Stimulated activated naive CD8-positive, alpha-beta T cell treated with anti-CD3 and anti-CD28 coated beads, Interleukin-15, amount 100 ng/mL, for 72 hours (primary cell): ENCODE measurements around the gene HOXB4.
"Not testable (repeated sequence)": the region's sequence is repeated elsewhere in the genome, so short reads cannot be mapped to it uniquely, and the experiment has no call there.

ENCODE experiments used
- ATAC-seq: fragments of 150-1000 bp; cut with Tn5 transposase; 2 replicates; pipeline ENCODE4 v1.10.0; 2021; ENCODE audit warnings: mild to moderate bottlenecking, moderate library complexity
- DNase-seq, 2 donors: peaks; one replicate each; pipeline ENCODE4 v3.0.0; 2021 to 2022
- H3K27ac Mint-ChIP-seq, 2 donors: one replicate each; pipeline ENCODE4 v1.8.0; 2022; ENCODE audit warnings: mild to moderate bottlenecking in 2 of 2, mixed read lengths in 2 of 2, moderate library complexity in 2 of 2
- H3K27me3 Mint-ChIP-seq: one replicate; pipeline ENCODE4 v1.8.0; 2022; ENCODE audit warnings: mixed read lengths
- H3K4me1 Mint-ChIP-seq: one replicate; pipeline ENCODE4 v1.8.0; 2022; ENCODE audit warnings: mild to moderate bottlenecking, mixed read lengths
- H3K4me3 Mint-ChIP-seq, 2 donors: one replicate each; pipeline ENCODE4 v1.8.0; 2022; ENCODE audit warnings: mild to moderate bottlenecking in 2 of 2, mixed read lengths in 2 of 2, moderate library complexity in 1 of 2
- H3K9me3 Mint-ChIP-seq, 2 donors: one replicate each; pipeline ENCODE4 v1.8.0; 2022; ENCODE audit warnings: mixed read lengths in 2 of 2

Gene HOXB4

DNA sequence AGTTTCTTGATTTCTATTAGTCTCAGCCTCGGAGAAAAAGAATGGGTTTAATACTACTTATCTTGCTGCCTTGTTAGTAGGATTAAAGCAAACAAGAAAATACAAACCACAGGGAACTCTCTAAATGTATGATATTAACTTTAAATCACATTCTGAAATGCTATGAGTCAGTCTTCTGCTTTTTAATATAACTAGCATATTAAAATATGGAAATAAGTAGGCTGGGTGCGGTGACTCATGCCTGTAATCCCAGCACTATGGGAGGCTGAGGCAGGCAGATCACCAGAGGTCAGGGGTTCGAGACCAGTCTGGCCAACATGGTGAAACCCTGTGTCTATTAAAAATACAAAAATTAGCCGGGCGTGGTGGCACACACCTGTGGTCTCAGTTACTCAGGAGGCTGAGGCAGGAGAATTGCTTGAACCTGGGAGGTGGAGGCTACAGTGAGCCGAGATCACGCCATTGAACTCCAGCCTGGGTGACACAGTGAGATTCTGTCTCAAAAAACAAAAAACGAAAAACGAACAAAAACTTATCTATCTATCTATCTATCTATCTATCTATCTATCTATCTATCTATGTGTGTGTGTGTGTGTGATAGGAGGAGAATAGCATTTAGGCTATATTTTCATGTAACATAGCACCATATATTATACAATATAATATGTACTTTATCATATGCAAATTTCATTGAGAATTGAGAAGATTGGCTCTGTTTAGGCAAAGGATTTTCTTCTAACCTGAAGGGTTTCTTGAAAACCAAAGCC is 42.2 kb downstream of the HOXB4 start:
- not testable (repeated sequence) for H3K27me3 Mint-ChIP-seq, ATAC-seq, H3K4me1 Mint-ChIP-seq, H3K4me3 Mint-ChIP-seq, DNase-seq, H3K27ac Mint-ChIP-seq, H3K9me3 Mint-ChIP-seq

DNA sequence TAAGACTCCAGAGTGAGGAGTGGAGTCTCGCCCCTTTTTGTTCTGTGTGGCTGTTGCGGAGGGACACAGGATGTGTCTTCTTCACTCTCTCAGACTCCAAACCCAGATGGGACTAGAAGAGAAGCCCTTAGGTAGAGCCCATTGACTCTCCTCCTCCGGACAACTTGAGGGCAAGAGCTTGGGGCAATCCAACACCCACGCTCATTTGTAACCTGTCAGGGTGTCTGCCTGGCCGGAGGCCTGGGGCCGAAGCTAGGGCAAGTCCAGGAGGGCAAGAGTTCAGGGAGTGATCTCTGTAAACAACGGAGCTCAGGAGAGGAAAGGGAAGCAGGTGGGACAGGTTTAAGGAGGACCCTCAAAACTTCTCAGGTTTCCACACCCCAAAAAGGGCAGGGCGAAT is 45.9 kb downstream of the HOXB4 start:
- Mint-ChIP-seq H3K4me3 (no peak overlapping the region), H3K27ac (no peak overlapping the region), H3K4me1 (peaks cover 12% of the 10 kb centered on the region), H3K9me3 (no peaks in the 10 kb centered on the region), H3K27me3 (peaks cover 15% of the 10 kb centered on the region)
- ATAC-seq (no peak), DNase-seq (no peak)

GRCh38 chr17:48530887-48531272 is 47.3 kb downstream of the HOXB4 start, which contains the start of gene HOXB1:
TSS of gene HOXB1 (minus strand) at chr17:48531011. CDS start at chr17:48530904, 107 bp downstream.
- ATAC-seq, result no peak
- H3K27me3 Mint-ChIP-seq, result peaks cover 28% of the 10 kb centered on the region
- no peak for DNase-seq
- peaks cover 21% of the 10 kb centered on the region for H3K4me1 Mint-ChIP-seq
- no peak within 1 kb of the TSS for H3K27ac Mint-ChIP-seq
- no peak within 1 kb of the TSS for H3K4me3 Mint-ChIP-seq
- no peaks in the 10 kb centered on the region for H3K9me3 Mint-ChIP-seq

DNA sequence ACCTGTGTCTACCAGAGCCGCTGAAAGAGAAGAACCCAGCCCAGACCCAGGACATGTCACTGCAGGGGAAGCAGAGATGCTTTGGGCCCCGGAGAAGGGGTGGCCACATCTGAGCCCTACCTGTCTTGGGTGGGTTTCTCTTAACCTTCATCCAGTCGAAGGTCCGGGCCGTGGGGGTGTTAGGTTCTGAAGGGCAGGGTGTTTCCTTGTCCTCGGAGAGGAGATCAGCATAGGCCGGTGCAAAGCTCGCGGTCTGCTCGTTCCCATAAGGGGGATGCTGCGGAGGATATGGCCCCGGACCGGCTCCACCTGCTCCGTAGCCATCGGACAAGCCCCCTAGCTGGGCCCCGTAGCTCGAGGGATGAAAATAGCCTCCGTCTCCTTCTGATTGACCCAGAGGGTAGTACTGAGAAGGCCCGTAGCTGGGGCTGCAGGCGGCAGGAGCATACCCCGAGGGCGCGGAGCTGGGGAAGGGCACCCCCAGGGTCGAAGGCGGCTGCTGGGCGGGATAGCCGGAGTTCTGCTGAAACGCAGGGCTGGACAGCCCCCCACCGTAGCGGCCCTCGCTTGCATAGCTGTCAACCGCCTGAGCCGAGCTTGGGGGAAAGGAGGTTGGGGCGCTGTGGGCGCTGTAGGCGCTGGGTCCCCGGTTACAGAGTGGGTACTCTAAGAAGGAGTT is 47.8 kb downstream of the HOXB4 start:
- DNase-seq, result no peak
- Mint-ChIP-seq H3K27me3 (peaks cover 33% of the 10 kb centered on the region), H3K27ac (no peak overlapping the region), H3K4me1 (peaks cover 21% of the 10 kb centered on the region), H3K9me3 (no peaks in the 10 kb centered on the region), H3K4me3 (no peak overlapping the region)
- no peak for ATAC-seq

GRCh38 chr17:48529683-48530009 is 48.5 kb downstream of the HOXB4 start:
- Mint-ChIP-seq H3K9me3 (no peaks in the 10 kb centered on the region), H3K27me3 (peaks cover 40% of the 10 kb centered on the region)

DNA sequence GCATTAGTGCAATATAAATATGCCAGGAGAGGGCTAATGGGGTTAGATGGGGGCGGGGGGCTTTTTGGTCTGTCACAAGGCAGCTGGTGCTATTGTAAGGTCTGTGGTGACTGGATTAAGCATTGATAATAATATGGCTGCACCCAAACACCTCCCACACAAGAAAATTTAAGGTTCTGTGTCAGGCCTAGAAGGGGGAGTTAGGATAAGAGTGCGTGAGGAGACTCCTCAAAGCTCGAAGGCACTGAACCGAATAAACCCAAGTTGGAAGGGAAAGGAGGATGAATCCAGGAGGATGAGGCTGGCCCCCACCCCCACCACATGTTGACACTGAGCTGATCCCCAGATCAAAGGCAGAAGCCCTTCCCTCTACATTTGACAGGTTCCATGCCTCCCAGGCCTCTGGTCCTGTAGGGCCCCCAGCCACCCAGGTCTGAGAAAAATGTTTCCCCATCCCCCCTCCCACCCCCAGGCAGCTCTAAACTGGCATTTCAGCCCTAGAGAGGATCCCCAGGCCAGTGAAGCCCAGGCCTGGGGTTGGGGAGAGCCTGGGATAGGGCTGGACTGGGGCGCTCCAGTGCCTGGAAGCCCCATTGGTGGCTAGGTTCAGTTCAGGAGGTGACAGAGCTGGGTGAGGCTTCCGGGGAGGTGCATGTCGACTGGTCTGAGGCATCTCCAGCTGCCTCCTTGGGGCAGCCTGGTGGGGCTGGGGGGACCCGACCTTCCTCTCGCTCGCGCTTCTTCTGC is 49.0 kb downstream of the HOXB4 start:
- DNase-seq (no peak), ATAC-seq (peak; percentile 34)
- Mint-ChIP-seq H3K4me1 (peaks cover 21% of the 10 kb centered on the region), H3K9me3 (no peaks in the 10 kb centered on the region), H3K27ac (no peak overlapping the region), H3K4me3 (no peak overlapping the region), H3K27me3 (peaks cover 46% of the 10 kb centered on the region)

More at GRCh38 chr17:48529683-48530009, 48.5 kb downstream of the HOXB4 start:
- DNase-seq, result no peak
- H3K4me3 Mint-ChIP-seq, result no peak overlapping the region
- no peak overlapping the region for H3K27ac Mint-ChIP-seq
- ATAC-seq, result no peak
- peaks cover 21% of the 10 kb centered on the region for H3K4me1 Mint-ChIP-seq

- Mint-ChIP-seq H3K27me3 (peaks cover 53% of the 10 kb centered on the region), H3K4me3 (no peak overlapping the region), H3K4me1 (peaks cover 21% of the 10 kb centered on the region), H3K9me3 (no peaks in the 10 kb centered on the region), H3K27ac (no peak overlapping the region)
- ATAC-seq, result no peak
- no peak for DNase-seq
Observed at GRCh38 chr17:48528153-48528935, 49.8 kb downstream of the HOXB4 start.

- Mint-ChIP-seq H3K4me1 (peaks cover 21% of the 10 kb centered on the region), H3K27ac (peak overlapping the region in 1 of 2 donors; percentile 72), H3K4me3 (peak overlapping the region; percentile 17 to 51), H3K9me3 (no peaks in the 10 kb centered on the region), H3K27me3 (peaks cover 61% of the 10 kb centered on the region)
- no peak for ATAC-seq
- no peak for DNase-seq
Observed at GRCh38 chr17:48527547-48527932, 50.6 kb downstream of the HOXB4 start.

GRCh38 chr17:48526608-48527546 is 51.3 kb downstream of the HOXB4 start:
- peaks cover 67% of the 10 kb centered on the region for H3K27me3 Mint-ChIP-seq
- H3K4me3 Mint-ChIP-seq, result peak overlapping the region; percentile 29 to 44

More at GRCh38 chr17:48526608-48527546, 51.3 kb downstream of the HOXB4 start:
- H3K4me1 Mint-ChIP-seq, result peaks cover 21% of the 10 kb centered on the region
- H3K9me3 Mint-ChIP-seq, result no peaks in the 10 kb centered on the region
- DNase-seq (no peak), ATAC-seq (peak; percentile 31)
- no peak overlapping the region for H3K27ac Mint-ChIP-seq
